H9 (cell line): ENCODE results near the gene FANCC. TPM values are rescaled to one million over a fixed set of nuclear protein-coding genes. Genes with fewer than 3 reads are reported as not detected.
"Not testable (repeated sequence)": the region's sequence is repeated elsewhere in the genome, so short reads cannot be mapped to it uniquely, and the experiment has no call there.

Source experiments
- DNase-seq: peaks from one replicate; pipeline ENCODE4 v3.0.0-alpha.2; 2017
- H2AFZ ChIP-seq: one replicate; pipeline ENCODE4 v1.6.1; 2013; ENCODE audit warnings: mild to moderate bottlenecking, low read length, control low read depth, moderate library complexity
- H2AK5ac ChIP-seq: 2 replicates; pipeline ENCODE4 v1.6.1; 2013; ENCODE audit warnings: low read length, control low read depth, mixed read lengths; ENCODE audit not compliant: insufficient read length
- H2BK120ac ChIP-seq: one replicate; pipeline ENCODE4 v1.6.1; 2013; ENCODE audit warnings: low read depth, mild to moderate bottlenecking, low read length, control low read depth, inconsistent platforms; ENCODE audit not compliant: poor library complexity, severe bottlenecking
- H2BK12ac ChIP-seq: 2 replicates; pipeline ENCODE4 v1.6.1; 2013; ENCODE audit warnings: low read length, control low read depth, mixed read lengths, low read depth; ENCODE audit not compliant: insufficient read length
- H2BK15ac ChIP-seq: 2 replicates; pipeline ENCODE4 v1.6.1; 2013; ENCODE audit warnings: low read depth, low read length, control low read depth
- H2BK20ac ChIP-seq: one replicate; pipeline ENCODE4 v1.6.1; 2013; ENCODE audit warnings: low read depth, mild to moderate bottlenecking, low read length, control low read depth, inconsistent platforms; ENCODE audit not compliant: poor library complexity, severe bottlenecking
- H2BK5ac ChIP-seq: 2 replicates; pipeline ENCODE4 v1.6.1; 2013; ENCODE audit warnings: low read length, control low read depth, mixed read lengths; ENCODE audit not compliant: insufficient read length
- H3K14ac ChIP-seq: 2 replicates; pipeline ENCODE4 v1.6.1; 2013; ENCODE audit warnings: low read length, control low read depth; ENCODE audit not compliant: insufficient read depth
- H3K18ac ChIP-seq: 2 replicates; pipeline ENCODE4 v1.6.1; 2013; ENCODE audit warnings: low read depth, mild to moderate bottlenecking, mixed read lengths, low read length, control low read depth; ENCODE audit not compliant: insufficient read length
- H3K23ac ChIP-seq: 2 replicates; pipeline ENCODE4 v1.6.1; 2013; ENCODE audit warnings: low read length, control low read depth, mixed read lengths, low read depth; ENCODE audit not compliant: insufficient read length
- H3K23me2 ChIP-seq: 2 replicates; pipeline ENCODE4 v1.6.1; 2013; ENCODE audit warnings: low read depth, mild to moderate bottlenecking, mixed read lengths, low read length, control low read depth; ENCODE audit not compliant: insufficient read length, poor library complexity, severe bottlenecking
- H3K27ac ChIP-seq: 2 replicates; pipeline ENCODE4 v1.5.1; 2013; ENCODE audit warnings: low read length, control low read depth, mixed read lengths, low read depth; ENCODE audit not compliant: insufficient read length
- H3K27me3 ChIP-seq: 2 replicates; pipeline ENCODE4 v1.6.1; 2013; ENCODE audit warnings: low read length, control low read depth, inconsistent platforms; ENCODE audit not compliant: insufficient read depth
- H3K4ac ChIP-seq: 2 replicates; pipeline ENCODE4 v1.6.1; 2013; ENCODE audit warnings: low read depth, mild to moderate bottlenecking, control low read depth, inconsistent platforms, low read length, moderate library complexity
- H3K4me1 ChIP-seq: 2 replicates; pipeline ENCODE4 v1.6.1; 2013; ENCODE audit warnings: low read length, control low read depth, inconsistent platforms; ENCODE audit not compliant: insufficient read depth
- H3K4me2 ChIP-seq: 2 replicates; pipeline ENCODE4 v1.6.1; 2013; ENCODE audit warnings: low read length, control low read depth, mixed read lengths; ENCODE audit not compliant: insufficient read length, insufficient read depth
- H3K56ac ChIP-seq: 2 replicates; pipeline ENCODE4 v1.6.1; 2013; ENCODE audit warnings: low read depth, mild to moderate bottlenecking, mixed read lengths, low read length, control low read depth; ENCODE audit not compliant: insufficient read length
- H3K79me1 ChIP-seq: 2 replicates; pipeline ENCODE4 v1.6.1; 2013; ENCODE audit warnings: low read depth, mild to moderate bottlenecking, moderate library complexity, low read length, control low read depth, inconsistent platforms; ENCODE audit not compliant: insufficient read depth, poor library complexity, severe bottlenecking
- H3K79me2 ChIP-seq: 2 replicates; pipeline ENCODE4 v1.6.1; 2013; ENCODE audit warnings: low read length, control low read depth, inconsistent platforms; ENCODE audit not compliant: insufficient read depth
- H3K9ac ChIP-seq: 2 replicates; pipeline ENCODE4 v1.6.1; 2013; ENCODE audit warnings: low read length, control low read depth, mixed read lengths; ENCODE audit not compliant: insufficient read length; ENCODE audit errors: extremely low read depth
- H3K9me3 ChIP-seq: one replicate; pipeline ENCODE4 v1.6.1; 2013; ENCODE audit warnings: low read depth, low read length, inconsistent platforms; ENCODE audit not compliant: control insufficient read depth
- H3T11ph ChIP-seq: one replicate; pipeline ENCODE4 v1.6.1; 2013; ENCODE audit warnings: mild to moderate bottlenecking, low read length, control low read depth, inconsistent platforms
- H4K20me1 ChIP-seq: one replicate; pipeline ENCODE4 v1.6.1; 2013; ENCODE audit not compliant: control insufficient read depth, insufficient read length, insufficient read depth
- H4K5ac ChIP-seq: 2 replicates; pipeline ENCODE4 v1.6.1; 2013; ENCODE audit warnings: low read depth, mild to moderate bottlenecking, mixed read lengths, low read length, control low read depth; ENCODE audit not compliant: insufficient read length
- H4K8ac ChIP-seq: replicated peaks from 2 replicates; pipeline ENCODE4 v1.6.1; 2013; ENCODE audit warnings: low read length, control low read depth, mixed read lengths, low read depth; ENCODE audit not compliant: insufficient read length
- H4K91ac ChIP-seq: 2 replicates; pipeline ENCODE4 v1.6.1; 2013; ENCODE audit warnings: low read depth, mild to moderate bottlenecking, moderate library complexity, mixed read lengths, low read length, control low read depth; ENCODE audit not compliant: insufficient read length
- H3K27ac Mint-ChIP-seq, 3 experiments: 2 replicates in 2 of 3; 3 replicates in 1 of 3; pipeline ENCODE4 v1.8.0; 2020 to 2021; ENCODE audit warnings: mixed read lengths in 3 of 3, mild to moderate bottlenecking in 1 of 3, moderate library complexity in 1 of 3
- H3K27me3 Mint-ChIP-seq: 2 replicates; pipeline ENCODE4 v1.8.0; 2021; ENCODE audit warnings: low read depth, mild to moderate bottlenecking, moderate library complexity, mixed read lengths
- H3K36me3 Mint-ChIP-seq, 3 experiments: 2 replicates in 2 of 3; 3 replicates in 1 of 3; pipeline ENCODE4 v1.8.0; 2020 to 2021; ENCODE audit warnings: low read depth in 3 of 3, mixed read lengths in 3 of 3; ENCODE audit not compliant: insufficient read depth in 1 of 3
- H3K4me1 Mint-ChIP-seq, 2 experiments: 2 replicates each; pipeline ENCODE4 v1.8.0; 2020; ENCODE audit warnings: mixed read lengths in 2 of 2
- H3K4me3 Mint-ChIP-seq, 2 experiments: 2 replicates in 1 of 2; 3 replicates in 1 of 2; pipeline ENCODE4 v1.8.0; 2020 to 2021; ENCODE audit warnings: mild to moderate bottlenecking in 2 of 2, mixed read lengths in 2 of 2, moderate library complexity in 1 of 2
- H3K9me3 Mint-ChIP-seq, 2 experiments: 2 replicates in 1 of 2; 3 replicates in 1 of 2; pipeline ENCODE4 v1.8.0; 2020; ENCODE audit warnings: mild to moderate bottlenecking in 2 of 2, mixed read lengths in 2 of 2, moderate library complexity in 1 of 2
- WGBS: extraction: QIAGEN DNeasy Blood & Tissue Kit; methylation state at CpG from one replicate; pipeline ENCODE4 v1.1.7; 2013; ENCODE audit warnings: missing lambda C conversion rate, low lambda C conversion rate, mixed read lengths; ENCODE audit not compliant: insufficient read length; ENCODE audit errors: extremely low coverage; 5-methylcytosine and 5-hydroxymethylcytosine counted together
- total RNA-seq: library from RNA; stranded (reverse); gene quantifications from 2 replicates; pipeline ENCODE4 v1.2.1, GENCODE V29; 2021
- TF ChIP-seq, protein P1 (sequence below): fragments of 200-600 bp; sonication (generic); conservative IDR thresholded peaks from 3 replicates; pipeline ENCODE4 v1.8.0; 2021; ENCODE audit warnings: antibody characterized with exemption, mild to moderate bottlenecking

Gene FANCC
- total RNA-seq, 1 experiment from 2014 or later = 14.6 TPM

DNA sequence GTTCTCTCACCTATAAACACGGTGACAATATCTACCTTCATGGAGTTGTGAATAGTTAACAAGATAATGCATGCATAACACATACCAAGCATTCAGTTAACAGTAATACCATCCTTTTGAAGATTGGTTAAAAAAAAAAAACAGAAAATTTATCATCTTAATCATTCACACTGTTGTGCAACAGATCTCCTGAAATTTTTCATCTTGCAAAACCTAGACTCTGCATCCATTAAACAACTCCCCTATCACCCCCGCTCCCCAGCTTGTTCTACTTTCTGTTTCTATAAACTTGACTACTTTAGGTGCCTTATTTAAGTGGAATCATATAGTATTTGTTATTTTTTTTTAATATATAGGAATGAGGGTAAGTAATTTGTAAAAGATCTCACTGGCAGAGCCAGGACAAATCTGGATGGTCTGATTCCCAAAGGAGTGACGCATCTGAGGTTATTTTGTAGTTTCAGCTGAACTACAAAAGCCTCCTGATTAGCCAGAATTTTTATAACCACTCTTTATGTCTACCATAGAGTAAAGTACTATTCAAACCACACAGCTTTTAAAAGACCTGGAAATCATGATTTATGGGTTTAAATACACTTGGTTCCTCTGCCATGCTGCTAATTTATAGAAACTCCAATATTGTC lies 93.0 kb downstream of the FANCC start:
- H2AK5ac ChIP-seq = no peak overlapping the region
- no peaks in the 10 kb centered on the region for H3K27me3 ChIP-seq
- H2BK5ac ChIP-seq = no peak overlapping the region
- no peak overlapping the region for H4K91ac ChIP-seq
- no peak overlapping the region for H4K8ac ChIP-seq
- no peak overlapping the region for H3K4ac ChIP-seq
- Mint-ChIP-seq H3K36me3 (no peaks in the 10 kb centered on the region; a peak in 1 of 7 replicates), H3K4me3 (no peak overlapping the region), H3K27ac (no peak overlapping the region), H3K9me3 (no peaks in the 10 kb centered on the region), H3K27me3 (no peaks in the 10 kb centered on the region; the same call in 1 of the 2 replicates), H3K4me1 (no peaks in the 10 kb centered on the region)
- H3K9me3 ChIP-seq = no peaks in the 10 kb centered on the region
- no peaks in the 10 kb centered on the region for H4K20me1 ChIP-seq
- no peak overlapping the region for H3K9ac ChIP-seq
- no peak overlapping the region for H2BK12ac ChIP-seq
- no peak overlapping the region for H2BK15ac ChIP-seq
- H2AFZ ChIP-seq = no peak overlapping the region
- DNase-seq = no peak
- H2BK20ac ChIP-seq = no peak overlapping the region
- no peak overlapping the region for H2BK120ac ChIP-seq
- H3K14ac ChIP-seq = no peak overlapping the region
- H3K23me2 ChIP-seq = no peaks in the 10 kb centered on the region
- no peak overlapping the region for H3K4me2 ChIP-seq
- H3K18ac ChIP-seq = no peak overlapping the region
- H3K56ac ChIP-seq = no peak overlapping the region
- no peaks in the 10 kb centered on the region for H3K79me1 ChIP-seq
- H3K4me1 ChIP-seq = no peaks in the 10 kb centered on the region
- no peak overlapping the region for H3K23ac ChIP-seq
- H3K79me2 ChIP-seq = no peaks in the 10 kb centered on the region
- no CpG with 5 or more reads among the region's 3 CpGs for WGBS
- TF ChIP-seq, protein P1, sequence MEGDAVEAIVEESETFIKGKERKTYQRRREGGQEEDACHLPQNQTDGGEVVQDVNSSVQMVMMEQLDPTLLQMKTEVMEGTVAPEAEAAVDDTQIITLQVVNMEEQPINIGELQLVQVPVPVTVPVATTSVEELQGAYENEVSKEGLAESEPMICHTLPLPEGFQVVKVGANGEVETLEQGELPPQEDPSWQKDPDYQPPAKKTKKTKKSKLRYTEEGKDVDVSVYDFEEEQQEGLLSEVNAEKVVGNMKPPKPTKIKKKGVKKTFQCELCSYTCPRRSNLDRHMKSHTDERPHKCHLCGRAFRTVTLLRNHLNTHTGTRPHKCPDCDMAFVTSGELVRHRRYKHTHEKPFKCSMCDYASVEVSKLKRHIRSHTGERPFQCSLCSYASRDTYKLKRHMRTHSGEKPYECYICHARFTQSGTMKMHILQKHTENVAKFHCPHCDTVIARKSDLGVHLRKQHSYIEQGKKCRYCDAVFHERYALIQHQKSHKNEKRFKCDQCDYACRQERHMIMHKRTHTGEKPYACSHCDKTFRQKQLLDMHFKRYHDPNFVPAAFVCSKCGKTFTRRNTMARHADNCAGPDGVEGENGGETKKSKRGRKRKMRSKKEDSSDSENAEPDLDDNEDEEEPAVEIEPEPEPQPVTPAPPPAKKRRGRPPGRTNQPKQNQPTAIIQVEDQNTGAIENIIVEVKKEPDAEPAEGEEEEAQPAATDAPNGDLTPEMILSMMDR = no peak
- H3T11ph ChIP-seq = no peak overlapping the region
- H3K27ac ChIP-seq = no peak overlapping the region
- no peak overlapping the region for H4K5ac ChIP-seq

DNA sequence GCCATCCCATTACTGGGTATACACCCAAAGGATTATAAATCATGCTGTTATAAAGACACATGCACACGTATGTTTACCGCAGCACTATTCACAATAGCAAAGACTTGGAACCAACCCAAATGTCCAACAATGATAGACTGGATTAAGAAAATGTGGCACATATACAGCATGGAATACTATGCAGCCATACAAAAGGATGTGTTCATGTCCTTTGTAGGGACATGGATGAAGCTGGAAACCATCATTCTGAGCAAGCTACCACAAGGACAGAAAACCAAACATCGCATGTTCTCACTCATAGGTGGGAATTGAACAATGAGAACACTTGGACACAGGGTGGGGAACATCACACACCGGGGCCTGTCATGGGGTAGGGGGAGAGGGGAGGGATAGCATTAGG lies 97.2 kb downstream of the FANCC start:
- WGBS = no CpG with 5 or more reads among the region's 4 CpGs
- not testable (repeated sequence) for H3K27me3 Mint-ChIP-seq, H3K27me3 ChIP-seq, H2BK15ac ChIP-seq, H3K4me1 ChIP-seq, H3K4me2 ChIP-seq, H2BK12ac ChIP-seq, H3K79me1 ChIP-seq, H2BK120ac ChIP-seq, H4K20me1 ChIP-seq, H3K27ac Mint-ChIP-seq, H2AK5ac ChIP-seq, H2BK20ac ChIP-seq, H3K9me3 Mint-ChIP-seq, DNase-seq, H3K4me3 Mint-ChIP-seq, H3K14ac ChIP-seq, H3T11ph ChIP-seq, H2BK5ac ChIP-seq, H3K36me3 Mint-ChIP-seq, H3K79me2 ChIP-seq, H4K91ac ChIP-seq, H3K4ac ChIP-seq, H4K8ac ChIP-seq, H3K23ac ChIP-seq, H4K5ac ChIP-seq, H3K27ac ChIP-seq, H3K23me2 ChIP-seq, H3K18ac ChIP-seq, H2AFZ ChIP-seq, H3K56ac ChIP-seq, H3K9ac ChIP-seq, H3K9me3 ChIP-seq
- peaks cover 11 to 15% of the 10 kb centered on the region in 2 experiments for H3K4me1 Mint-ChIP-seq
